Measurements from ENCODE around the gene LGALS1.
A peak's percentile ranks its signal among the peaks of the same experiment; 100 is the strongest.

LGALS1 gene

DNA sequence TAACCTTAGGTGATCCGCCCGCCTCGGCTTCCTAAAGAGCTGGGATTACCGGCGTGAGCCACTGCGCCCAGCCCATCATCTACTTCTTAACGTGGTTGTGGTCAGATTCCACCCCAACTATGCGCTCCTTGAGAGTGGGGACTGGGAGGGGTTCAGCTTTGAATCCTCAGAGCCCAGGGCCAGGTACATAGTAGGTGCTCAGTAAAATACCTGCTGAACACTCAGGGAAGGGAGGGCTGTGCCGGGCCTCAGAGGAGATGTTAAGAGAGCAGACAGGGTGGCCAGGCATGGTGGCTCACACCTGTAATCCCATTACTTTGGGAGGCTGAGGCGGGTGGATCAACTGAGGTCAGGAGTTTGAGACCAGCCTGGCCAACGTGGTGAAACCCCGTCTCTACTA, 1.2 kb upstream of the LGALS1 start:
- no peak for TF ChIP-seq POLR2AphosphoS5 (IDR thresholded peaks at IDR 0.05; ENCODE audit: low read depth, low read length)
- no peak for TF ChIP-seq PAX5 (IDR thresholded peaks at IDR 0.05; ENCODE audit: insufficient read depth, low read length, severe bottlenecking)
- no peak for TF ChIP-seq POLR2A (IDR thresholded peaks at IDR 0.05; ENCODE audit: low read depth, low read length)
- no peak for TF ChIP-seq SPI1 (IDR thresholded peaks at IDR 0.05; ENCODE audit: low read depth, low read length)
- no peak for FAIRE-seq

DNA sequence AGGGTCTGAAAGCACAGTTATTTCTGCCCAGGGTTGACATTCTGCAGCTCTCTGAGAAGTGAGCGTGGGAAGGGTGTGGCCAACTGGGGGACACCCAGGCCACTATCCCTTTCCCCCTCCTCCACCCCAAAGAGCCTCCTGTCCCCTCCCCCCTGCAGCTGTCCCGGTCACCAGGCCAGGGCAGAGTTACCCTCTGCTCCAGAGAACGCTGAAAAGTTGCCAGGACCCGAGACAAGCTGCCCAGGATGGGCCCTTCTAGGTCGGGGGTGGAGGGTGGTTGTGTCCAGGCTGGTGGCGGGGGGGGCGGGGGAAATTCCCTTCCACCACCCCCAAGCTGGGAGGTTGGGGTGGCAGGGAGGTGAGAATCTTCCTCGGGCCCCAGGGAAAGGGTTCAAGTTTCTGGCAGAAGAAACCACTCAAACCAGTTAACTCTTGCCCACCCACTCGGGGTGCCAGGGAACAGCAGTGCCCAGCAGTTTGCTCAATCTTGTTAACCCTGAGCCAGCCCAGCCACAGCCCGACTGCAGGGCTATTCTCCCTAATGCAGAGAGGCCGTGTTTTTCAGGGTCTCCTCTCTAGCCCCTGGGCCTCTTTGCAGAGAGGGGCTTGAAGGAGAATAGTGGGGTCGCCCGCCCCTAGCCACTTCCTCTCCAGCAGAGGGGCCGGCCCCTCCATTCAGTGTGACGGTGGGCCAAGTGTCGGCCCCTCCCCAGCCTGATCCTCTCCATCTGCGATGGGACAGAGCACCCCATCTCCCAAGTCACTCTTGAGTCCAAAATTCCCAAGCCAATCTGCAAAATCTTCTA, 697 bp downstream of the LGALS1 start:
- DNase-seq (ENCODE audit: insufficient read length, low spot score) (no peak), FAIRE-seq (no peak)
- TF ChIP-seq SPI1 (IDR thresholded peaks at IDR 0.05; ENCODE audit: low read depth, low read length) (no peak; the same call in 1 of the 2 replicates), POLR2A (IDR thresholded peaks at IDR 0.05; ENCODE audit: low read depth, low read length) (no peak), POU2F2 (IDR thresholded peaks at IDR 0.05; ENCODE audit: low read depth, low read length) (no peak), PAX5 (IDR thresholded peaks at IDR 0.05; ENCODE audit: insufficient read depth, low read length, severe bottlenecking) (no peak), POLR2AphosphoS5 (IDR thresholded peaks at IDR 0.05; ENCODE audit: low read depth, low read length) (no peak), TAF1 (IDR thresholded peaks at IDR 0.05; ENCODE audit: low read depth, low read length) (no peak)

More for the DNA sequence above, 1.2 kb upstream of the LGALS1 start:
- DNase-seq (ENCODE audit: insufficient read length, low spot score) = no peak

DNA sequence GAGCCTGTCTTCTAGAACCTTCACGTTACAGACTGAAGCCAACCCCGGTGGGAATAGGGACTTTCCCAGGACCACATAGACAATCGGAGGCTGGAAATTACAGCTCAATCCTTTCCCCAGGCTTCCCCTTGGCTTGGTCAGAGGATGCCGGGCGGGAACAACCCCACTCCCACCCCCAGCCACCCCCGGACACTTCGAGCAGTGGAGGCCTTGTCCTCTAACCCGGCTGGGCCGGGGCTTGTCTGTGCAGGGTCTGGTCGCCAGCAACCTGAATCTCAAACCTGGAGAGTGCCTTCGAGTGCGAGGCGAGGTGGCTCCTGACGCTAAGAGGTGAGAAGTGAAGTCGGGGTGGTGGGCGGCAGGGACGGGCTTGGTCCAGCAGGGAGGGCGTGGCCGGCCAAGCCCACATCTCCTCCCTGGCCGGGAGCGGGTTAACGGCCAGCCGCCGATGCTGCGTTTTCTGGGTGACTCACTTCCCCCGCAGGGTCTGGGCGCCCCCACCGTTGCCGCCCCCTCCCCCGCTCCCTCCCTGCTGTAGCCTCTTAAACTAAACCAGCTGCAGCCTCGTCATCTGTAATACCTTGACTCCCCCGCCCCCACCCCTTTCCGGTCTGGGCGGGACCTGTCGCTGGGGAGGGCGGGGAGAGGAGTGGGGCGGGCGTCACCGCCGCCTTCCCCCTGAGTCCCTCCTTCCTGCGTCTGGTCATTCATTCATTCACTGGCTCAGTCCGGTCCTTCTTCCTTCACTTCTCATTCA, 1.5 kb downstream of the LGALS1 start:
- DNase-seq (ENCODE audit: insufficient read length, low spot score) (peak; percentile 80), FAIRE-seq (peak; percentile 96)
- TF ChIP-seq TAF1 (IDR thresholded peaks at IDR 0.05; ENCODE audit: low read depth, low read length) (no peak), SPI1 (IDR thresholded peaks at IDR 0.05; ENCODE audit: low read depth, low read length) (0 out of 2 replicates have a peak, but pooled peaks have one; percentile 1), POU2F2 (IDR thresholded peaks at IDR 0.05; ENCODE audit: low read depth, low read length) (no peak), POLR2A (IDR thresholded peaks at IDR 0.05; ENCODE audit: low read depth, low read length) (no peak; the same call in 1 of the 2 replicates), PAX5 (IDR thresholded peaks at IDR 0.05; ENCODE audit: insufficient read depth, low read length, severe bottlenecking) (no peak), POLR2AphosphoS5 (IDR thresholded peaks at IDR 0.05; ENCODE audit: low read depth, low read length) (0 out of 2 replicates have a peak, but pooled peaks have one; percentile 38)

DNA sequence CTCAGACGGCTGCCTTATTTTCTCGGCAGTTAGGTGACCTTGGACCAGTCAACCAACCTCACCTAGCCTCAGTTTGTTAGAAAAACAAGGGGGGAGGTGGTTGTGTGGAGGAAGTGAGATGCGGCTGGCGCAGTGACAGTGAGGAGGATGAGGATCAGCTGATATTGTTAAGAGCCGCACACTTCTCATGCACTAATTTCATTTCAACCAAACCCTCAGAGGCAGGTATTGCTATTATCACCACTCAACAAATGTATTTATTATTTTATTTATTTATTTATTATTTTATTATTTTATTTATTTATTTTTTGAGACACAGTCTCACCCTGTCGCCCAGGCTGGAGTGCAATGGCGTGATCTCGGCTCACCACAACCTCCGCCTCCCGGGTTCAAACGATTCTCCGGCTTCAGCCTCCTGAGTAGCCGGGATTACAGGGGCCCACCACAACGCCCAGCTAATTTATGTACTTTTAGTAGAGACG, 2.1 kb downstream of the LGALS1 start:
- TF ChIP-seq POLR2A (IDR thresholded peaks at IDR 0.05; ENCODE audit: low read depth, low read length) (no peak), POU2F2 (IDR thresholded peaks at IDR 0.05; ENCODE audit: low read depth, low read length) (no peak), TAF1 (IDR thresholded peaks at IDR 0.05; ENCODE audit: low read depth, low read length) (no peak), SPI1 (IDR thresholded peaks at IDR 0.05; ENCODE audit: low read depth, low read length) (peak; percentile 63; the same call in 1 of the 2 replicates), POLR2AphosphoS5 (IDR thresholded peaks at IDR 0.05; ENCODE audit: low read depth, low read length) (no peak), PAX5 (IDR thresholded peaks at IDR 0.05; ENCODE audit: insufficient read depth, low read length, severe bottlenecking) (no peak)
- no peak for DNase-seq (ENCODE audit: insufficient read length, low spot score)
- FAIRE-seq = no peak

DNA sequence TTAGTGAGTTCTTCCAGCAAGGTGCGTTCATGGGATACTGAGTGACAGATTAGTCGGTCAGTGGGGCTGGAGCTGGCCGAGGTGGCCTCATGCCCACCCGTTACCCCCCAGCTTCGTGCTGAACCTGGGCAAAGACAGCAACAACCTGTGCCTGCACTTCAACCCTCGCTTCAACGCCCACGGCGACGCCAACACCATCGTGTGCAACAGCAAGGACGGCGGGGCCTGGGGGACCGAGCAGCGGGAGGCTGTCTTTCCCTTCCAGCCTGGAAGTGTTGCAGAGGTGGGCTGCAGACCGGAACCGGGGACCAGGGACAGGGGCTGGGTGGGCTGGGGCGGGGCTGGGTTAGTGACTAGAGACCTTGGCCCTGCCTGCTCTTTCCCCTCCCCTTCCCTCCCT, 2.9 kb downstream of the LGALS1 start:
- no peak for FAIRE-seq
- no peak for DNase-seq (ENCODE audit: insufficient read length, low spot score)
- TF ChIP-seq POLR2AphosphoS5 (IDR thresholded peaks at IDR 0.05; ENCODE audit: low read depth, low read length) (no peak), SPI1 (IDR thresholded peaks at IDR 0.05; ENCODE audit: low read depth, low read length) (no peak), POU2F2 (IDR thresholded peaks at IDR 0.05; ENCODE audit: low read depth, low read length) (no peak), TAF1 (IDR thresholded peaks at IDR 0.05; ENCODE audit: low read depth, low read length) (no peak), POLR2A (IDR thresholded peaks at IDR 0.05; ENCODE audit: low read depth, low read length) (no peak), PAX5 (IDR thresholded peaks at IDR 0.05; ENCODE audit: insufficient read depth, low read length, severe bottlenecking) (no peak)

DNA sequence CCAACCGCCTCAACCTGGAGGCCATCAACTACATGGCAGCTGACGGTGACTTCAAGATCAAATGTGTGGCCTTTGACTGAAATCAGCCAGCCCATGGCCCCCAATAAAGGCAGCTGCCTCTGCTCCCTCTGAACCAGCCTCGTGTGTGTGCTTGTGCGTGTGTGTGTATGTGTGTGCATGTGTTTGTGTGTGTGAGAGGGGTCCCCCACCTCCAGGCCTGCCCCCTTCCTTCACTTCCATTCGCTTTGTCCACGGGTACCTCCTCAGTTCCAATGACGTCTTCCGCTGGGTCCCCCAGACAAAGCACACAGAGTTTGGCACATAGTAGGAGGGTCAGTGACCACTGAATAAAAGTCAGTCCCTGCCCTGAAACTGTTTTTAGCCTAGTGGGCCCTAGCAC, 4.2 kb downstream of the LGALS1 start:
- DNase-seq (ENCODE audit: insufficient read length, low spot score) = no peak
- TF ChIP-seq POLR2AphosphoS5 (IDR thresholded peaks at IDR 0.05; ENCODE audit: low read depth, low read length) = no peak
- no peak for FAIRE-seq

DNA sequence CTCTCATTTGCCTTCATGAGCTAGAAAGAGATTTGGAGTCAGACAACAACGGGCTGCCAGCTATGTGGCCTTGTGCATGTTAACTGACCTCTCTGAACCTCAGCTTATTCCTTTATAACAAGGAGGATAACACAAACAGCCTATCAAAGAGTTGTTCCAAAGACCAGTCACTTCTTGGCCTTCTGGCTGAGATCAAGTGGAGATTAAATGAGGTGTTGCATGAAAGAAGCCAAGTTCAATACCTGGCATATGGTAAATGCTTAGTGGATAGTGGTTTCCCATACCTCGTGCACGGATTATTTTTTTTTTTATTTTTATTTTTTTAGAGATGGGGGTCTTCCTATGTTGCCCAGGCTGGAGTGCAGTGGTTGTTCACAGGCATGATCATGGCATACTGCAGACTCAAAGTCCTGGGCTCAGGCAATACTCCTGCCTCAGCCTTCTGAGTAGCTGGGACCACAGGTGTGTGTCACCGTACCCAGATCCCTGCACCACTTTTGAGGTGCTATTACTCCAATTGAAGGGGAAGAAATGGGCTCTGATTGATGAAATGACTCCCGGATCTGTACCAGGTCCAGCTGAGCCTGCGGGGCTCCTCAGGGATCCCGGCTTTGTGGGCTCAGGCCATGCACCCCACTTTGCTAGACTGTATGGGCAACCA, 4.9 kb downstream of the LGALS1 start:
- FAIRE-seq = no peak
- DNase-seq (ENCODE audit: insufficient read length, low spot score) = no peak
- TF ChIP-seq SPI1 (IDR thresholded peaks at IDR 0.05; ENCODE audit: low read depth, low read length) = no peak
- no peak for TF ChIP-seq POU2F2 (IDR thresholded peaks at IDR 0.05; ENCODE audit: low read depth, low read length)
- no peak for TF ChIP-seq PAX5 (IDR thresholded peaks at IDR 0.05; ENCODE audit: insufficient read depth, low read length, severe bottlenecking)
- no peak for TF ChIP-seq TAF1 (IDR thresholded peaks at IDR 0.05; ENCODE audit: low read depth, low read length)
- TF ChIP-seq POLR2A (IDR thresholded peaks at IDR 0.05; ENCODE audit: low read depth, low read length) = no peak
- TF ChIP-seq POLR2AphosphoS5 (IDR thresholded peaks at IDR 0.05; ENCODE audit: low read depth, low read length) = no peak

DNA sequence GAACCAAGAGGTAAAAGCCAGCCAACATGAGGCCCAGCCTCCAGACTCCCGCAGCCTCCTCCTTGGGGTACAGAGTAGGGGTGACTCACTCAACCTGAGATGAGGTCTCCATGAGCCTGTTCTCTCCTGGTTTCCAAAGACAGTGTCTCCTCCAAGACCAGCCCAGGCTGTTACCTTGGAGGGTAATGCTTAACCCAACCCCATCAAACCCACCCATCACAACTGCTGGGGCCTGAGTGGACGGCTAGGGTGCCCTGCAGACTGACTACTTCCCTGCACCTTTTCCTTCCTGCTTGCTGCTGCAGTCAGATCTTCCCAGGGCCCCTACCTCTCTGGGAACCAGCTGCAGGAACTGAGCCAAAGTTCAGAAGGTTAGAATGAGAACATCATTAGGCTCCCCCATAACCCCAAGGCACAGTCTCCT, 5.6 kb downstream of the LGALS1 start:
- TF ChIP-seq POLR2AphosphoS5 (IDR thresholded peaks at IDR 0.05; ENCODE audit: low read depth, low read length) (no peak), POLR2A (IDR thresholded peaks at IDR 0.05; ENCODE audit: low read depth, low read length) (no peak), TAF1 (IDR thresholded peaks at IDR 0.05; ENCODE audit: low read depth, low read length) (no peak), PAX5 (IDR thresholded peaks at IDR 0.05; ENCODE audit: insufficient read depth, low read length, severe bottlenecking) (no peak), SPI1 (IDR thresholded peaks at IDR 0.05; ENCODE audit: low read depth, low read length) (no peak), POU2F2 (IDR thresholded peaks at IDR 0.05; ENCODE audit: low read depth, low read length) (no peak)

DNA sequence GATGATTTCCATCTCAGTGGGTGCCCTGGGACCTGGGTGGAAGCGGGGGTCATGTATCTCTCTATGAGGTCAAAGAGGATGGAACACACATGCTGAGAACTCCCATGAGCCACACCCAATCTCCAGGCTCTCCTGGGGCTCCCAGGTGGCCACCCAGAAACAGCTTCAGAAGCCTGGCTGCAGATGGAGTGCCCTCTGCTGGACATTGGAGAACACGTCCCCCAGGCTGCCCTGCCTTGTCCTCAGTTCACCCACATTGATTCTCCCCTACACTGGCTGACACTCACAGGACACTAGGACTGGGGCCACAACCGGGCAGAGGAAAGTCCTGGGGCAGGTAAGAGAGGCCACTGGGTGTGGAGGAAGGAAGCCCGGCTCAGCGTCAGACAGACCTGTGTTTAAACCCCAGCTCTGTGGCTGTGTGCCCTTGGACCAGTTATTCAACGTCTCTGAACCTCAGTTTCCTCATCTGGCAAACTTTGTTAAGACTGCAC, 6.2 kb downstream of the LGALS1 start:
- TF ChIP-seq POLR2AphosphoS5 (IDR thresholded peaks at IDR 0.05; ENCODE audit: low read depth, low read length) = no peak
- no peak for TF ChIP-seq POU2F2 (IDR thresholded peaks at IDR 0.05; ENCODE audit: low read depth, low read length)
- no peak for TF ChIP-seq SPI1 (IDR thresholded peaks at IDR 0.05; ENCODE audit: low read depth, low read length)
- TF ChIP-seq POLR2A (IDR thresholded peaks at IDR 0.05; ENCODE audit: low read depth, low read length) = no peak
- no peak for TF ChIP-seq PAX5 (IDR thresholded peaks at IDR 0.05; ENCODE audit: insufficient read depth, low read length, severe bottlenecking)
- TF ChIP-seq TAF1 (IDR thresholded peaks at IDR 0.05; ENCODE audit: low read depth, low read length) = no peak
- FAIRE-seq (peak; percentile 95), DNase-seq (ENCODE audit: insufficient read length, low spot score) (peak; percentile 69)

More for the DNA sequence above, 5.6 kb downstream of the LGALS1 start:
- FAIRE-seq (no peak), DNase-seq (ENCODE audit: insufficient read length, low spot score) (no peak)
